Measurements from ENCODE around the gene ACTR2.

Gene ACTR2

GRCh38 chr2:65277791-65278483 is 50.3 kb downstream of the ACTR2 start:
- in situ Hi-C loops (cut with MboI; ENCODE audit: low sequenced_read_pairs), result no loop called here

DNA sequence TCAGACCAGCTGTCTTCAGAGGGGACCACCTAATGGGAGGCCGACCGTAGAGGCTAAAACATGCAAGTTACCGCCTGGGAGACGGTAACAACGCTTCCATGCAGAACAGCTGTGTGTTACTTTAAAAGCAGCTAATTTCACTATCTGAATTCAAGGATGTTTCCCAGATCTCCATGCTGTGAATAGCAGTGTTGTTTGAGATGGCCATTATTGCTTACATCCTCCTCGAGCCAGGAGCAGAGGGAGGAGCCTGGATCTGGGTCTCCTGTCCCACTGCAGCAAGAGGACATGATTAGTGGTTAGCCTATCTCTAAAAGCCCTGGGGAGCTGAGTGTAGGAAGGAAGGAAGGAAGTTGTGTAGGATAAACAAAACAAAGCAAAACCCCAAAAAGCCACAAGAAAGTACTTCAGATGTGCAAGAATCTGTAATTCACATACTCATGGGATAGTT is 50.9 kb downstream of the ACTR2 start:
- in situ Hi-C loops (cut with MboI; ENCODE audit: low sequenced_read_pairs), result no loop called here

GRCh38 chr2:65279756-65280155 is 52.1 kb downstream of the ACTR2 start:
- in situ Hi-C loops (cut with MboI; ENCODE audit: low sequenced_read_pairs), result no loop called here

GRCh38 chr2:65281627-65282351 is 54.2 kb downstream of the ACTR2 start:
- in situ Hi-C loops (cut with MboI; ENCODE audit: low sequenced_read_pairs), result no loop called here

DNA sequence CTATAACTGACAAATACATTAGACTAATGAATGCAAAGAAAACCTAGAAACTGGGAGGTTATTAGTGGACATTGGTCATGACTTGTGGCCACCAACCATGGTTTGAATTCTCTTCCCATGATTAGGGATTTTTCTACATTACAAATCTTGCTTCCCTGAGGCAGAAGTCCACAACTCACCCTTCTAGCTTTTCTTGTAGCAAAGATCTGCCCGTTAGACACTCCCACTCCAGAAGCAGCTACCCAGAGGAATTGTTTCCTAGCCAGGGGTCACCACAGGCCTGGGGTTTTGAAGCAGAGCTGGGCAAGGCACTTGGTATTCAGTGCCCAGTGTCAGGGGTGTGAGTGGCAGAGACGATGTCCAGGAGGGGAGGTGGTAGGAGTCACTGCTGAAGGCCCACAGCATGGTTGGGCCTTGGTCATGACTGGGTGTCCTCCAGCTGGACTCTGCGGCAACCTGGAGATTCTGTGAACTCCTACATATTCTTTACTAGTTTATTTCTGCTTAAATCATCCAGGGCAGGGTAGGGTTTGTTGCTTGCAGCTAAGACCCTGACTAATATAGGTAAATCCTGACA is 54.9 kb downstream of the ACTR2 start:
- in situ Hi-C loops (cut with MboI; ENCODE audit: low sequenced_read_pairs), result no loop called here

GRCh38 chr2:65287364-65287763 is 59.7 kb downstream of the ACTR2 start:
- in situ Hi-C loops (cut with MboI; ENCODE audit: low sequenced_read_pairs), result no loop called here

DNA sequence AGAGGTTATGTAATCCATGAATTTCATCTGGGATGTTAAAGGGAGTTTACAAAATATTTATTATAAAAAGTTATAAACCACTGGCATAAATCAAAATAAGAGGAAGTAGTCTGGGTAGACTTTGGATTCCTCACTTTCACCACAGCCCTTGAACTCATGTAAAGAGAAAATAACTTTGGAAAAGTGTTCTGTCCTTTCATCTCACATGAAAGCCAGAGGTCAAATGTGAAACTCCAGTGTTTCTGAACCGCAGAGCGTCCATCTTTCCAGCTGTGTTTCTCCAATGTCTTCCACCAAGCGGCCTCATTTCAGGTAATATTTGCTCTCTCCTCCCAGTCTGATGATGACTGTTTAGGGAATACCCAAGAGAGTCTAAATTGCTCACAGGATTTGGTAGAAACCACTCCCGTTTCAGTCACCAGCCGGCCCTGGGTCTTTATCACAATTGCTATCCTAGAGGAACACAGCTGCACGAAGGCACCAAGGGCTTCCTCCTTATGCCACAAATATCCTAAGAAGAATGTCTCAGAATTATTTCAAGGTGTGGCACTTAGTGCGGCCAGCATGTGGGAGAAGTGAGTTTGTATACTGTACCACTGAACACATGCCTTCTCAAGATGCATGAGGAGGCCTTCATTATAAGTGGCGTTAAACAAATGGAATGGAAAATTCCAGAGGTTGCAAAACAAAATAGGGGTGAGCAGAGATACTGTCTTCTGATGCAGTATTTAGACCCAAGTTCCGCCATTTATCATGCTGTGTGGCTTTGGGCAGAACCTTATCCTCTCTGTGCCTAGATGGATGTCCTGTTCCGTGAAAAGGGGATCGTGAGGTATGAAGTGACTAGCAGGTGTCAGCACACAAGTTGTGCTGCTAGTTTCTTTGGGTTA is 63.8 kb downstream of the ACTR2 start:
- in situ Hi-C loops (cut with MboI; ENCODE audit: low sequenced_read_pairs), result no loop called here

GRCh38 chr2:65292106-65292400 is 64.4 kb downstream of the ACTR2 start:
- in situ Hi-C loops (cut with MboI; ENCODE audit: low sequenced_read_pairs), result no loop called here

DNA sequence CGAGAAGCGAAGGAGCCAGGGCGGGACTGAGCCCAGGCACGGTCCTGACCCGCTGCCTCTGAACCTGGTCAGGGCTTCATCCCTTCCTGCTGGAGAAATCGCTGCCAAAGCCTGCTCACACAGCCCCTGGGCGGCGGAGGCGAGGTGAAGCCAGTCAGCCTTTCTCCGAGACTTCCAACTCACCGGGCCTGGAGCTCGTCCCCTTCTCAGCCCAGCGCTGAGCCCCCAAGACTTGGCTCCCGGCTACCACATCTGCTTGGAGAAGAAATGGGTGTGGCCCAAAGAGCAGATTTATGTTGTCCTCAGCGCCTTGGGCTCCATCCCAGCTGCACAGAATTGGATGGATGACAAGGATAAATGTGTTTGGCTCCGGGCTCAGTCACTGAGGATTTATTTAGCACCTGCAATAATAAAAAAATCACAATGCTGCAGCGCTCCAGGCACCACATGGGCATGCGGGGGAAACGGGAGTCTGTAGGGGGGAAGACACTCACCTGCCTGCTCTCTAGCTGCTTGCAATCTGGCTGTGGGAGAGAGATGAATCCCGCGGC is 64.9 kb downstream of the ACTR2 start:
- in situ Hi-C loops (cut with MboI; ENCODE audit: low sequenced_read_pairs), result no loop called here

DNA sequence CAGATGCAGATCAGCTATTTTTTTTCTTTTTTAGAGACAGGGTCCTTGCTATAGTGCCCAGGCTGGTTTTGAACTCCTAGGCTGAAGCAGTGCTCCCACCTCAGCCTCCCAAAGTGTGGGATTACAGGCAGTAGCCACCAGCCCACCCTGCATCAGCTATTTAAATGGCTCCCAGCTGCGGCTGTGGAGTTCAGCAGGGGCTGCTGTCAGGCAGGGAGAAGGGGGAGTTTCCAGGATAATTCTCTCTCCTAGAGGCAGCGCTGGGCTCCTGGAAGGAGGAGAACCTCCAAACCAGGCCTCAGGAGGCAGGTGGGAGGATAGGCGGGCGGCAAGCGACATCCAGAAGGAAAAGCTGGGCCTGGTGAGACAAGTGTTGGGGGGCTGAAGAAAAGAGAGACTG is 65.7 kb downstream of the ACTR2 start:
- in situ Hi-C loops (cut with MboI; ENCODE audit: low sequenced_read_pairs), result no loop called here

GRCh38 chr2:65294136-65294535 is 66.5 kb downstream of the ACTR2 start:
- in situ Hi-C loops (cut with MboI; ENCODE audit: low sequenced_read_pairs), result no loop called here

- in situ Hi-C loops (cut with MboI; ENCODE audit: low sequenced_read_pairs), result no loop called here
Measured at GRCh38 chr2:65294701-65295100, 67.1 kb downstream of the ACTR2 start.

DNA sequence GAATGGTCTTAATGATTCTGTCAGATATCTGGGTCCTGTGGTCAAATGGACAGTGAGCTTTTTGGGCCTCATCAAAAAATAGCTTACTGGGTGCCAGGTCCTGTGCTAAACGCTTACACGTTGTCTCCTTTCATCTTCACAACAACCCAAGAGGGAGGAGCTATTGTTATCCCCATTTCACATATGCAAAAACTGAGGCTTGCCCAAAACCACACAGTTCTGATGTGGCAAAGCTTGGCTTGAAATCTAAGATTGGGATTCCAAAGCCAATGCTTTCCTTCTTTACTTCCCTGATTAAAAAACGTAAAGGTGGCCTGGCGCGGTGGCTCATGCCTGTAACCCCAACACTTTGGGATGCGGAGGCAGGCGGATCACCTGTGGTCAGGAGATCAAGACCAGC is 69.3 kb downstream of the ACTR2 start:
- in situ Hi-C loops (cut with MboI; ENCODE audit: low sequenced_read_pairs), result no loop called here

DNA sequence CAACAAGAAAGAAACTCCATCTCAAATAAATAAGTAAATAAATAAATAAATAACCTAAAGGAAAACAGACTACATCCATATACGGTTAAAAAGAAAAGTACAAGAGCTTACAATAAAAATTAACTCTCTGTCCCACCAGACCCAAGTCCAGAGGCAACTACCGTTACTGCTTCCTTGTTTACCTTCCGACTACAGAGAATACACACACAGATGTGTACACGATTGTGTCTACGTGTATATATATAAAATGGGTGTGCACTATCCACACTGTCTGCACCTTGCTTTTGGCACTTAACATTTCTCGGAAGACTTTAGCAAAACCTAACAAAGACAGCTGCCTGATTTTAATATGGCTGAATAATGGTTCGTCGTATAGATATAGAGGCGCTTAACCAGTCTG is 69.9 kb downstream of the ACTR2 start:
- in situ Hi-C loops (cut with MboI; ENCODE audit: low sequenced_read_pairs), result no loop called here

GRCh38 chr2:65298089-65298488 is 70.5 kb downstream of the ACTR2 start:
- in situ Hi-C loops (cut with MboI; ENCODE audit: low sequenced_read_pairs), result no loop called here

- in situ Hi-C loops (cut with MboI; ENCODE audit: low sequenced_read_pairs), result no loop called here
Measured at GRCh38 chr2:65299246-65299645, 71.6 kb downstream of the ACTR2 start.

DNA sequence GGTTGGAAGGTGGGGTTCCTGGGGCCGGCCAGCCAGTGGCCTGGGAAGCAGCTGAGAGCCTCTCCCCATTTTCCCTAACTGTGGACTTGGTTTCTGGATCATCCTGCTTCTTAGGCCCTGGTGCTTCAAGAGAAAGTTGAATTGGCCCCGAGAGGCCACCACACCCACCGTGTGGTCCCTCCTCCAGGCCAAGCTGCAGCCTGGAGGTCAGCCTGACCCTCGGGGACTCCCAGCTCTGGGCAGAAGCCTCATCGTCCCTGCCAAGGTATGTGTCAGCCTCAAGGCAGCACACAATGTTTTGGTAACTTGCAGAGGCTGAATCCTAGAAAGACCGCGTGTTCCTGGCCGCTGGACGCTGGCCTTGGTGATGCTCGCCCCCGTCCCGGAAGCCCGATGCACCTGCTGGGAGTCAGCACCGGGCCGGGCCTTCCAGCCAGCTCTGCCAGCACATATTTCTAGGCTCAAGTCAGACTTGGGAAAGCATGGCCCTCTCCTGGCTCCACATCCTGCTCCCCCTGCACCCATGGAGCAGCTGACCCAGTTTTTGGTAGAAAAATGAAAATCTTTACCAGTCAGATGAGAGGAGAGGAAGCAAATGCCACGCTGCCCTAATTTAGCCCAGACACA is 72.6 kb downstream of the ACTR2 start:
- in situ Hi-C loops (cut with MboI; ENCODE audit: low sequenced_read_pairs), result no loop called here

DNA sequence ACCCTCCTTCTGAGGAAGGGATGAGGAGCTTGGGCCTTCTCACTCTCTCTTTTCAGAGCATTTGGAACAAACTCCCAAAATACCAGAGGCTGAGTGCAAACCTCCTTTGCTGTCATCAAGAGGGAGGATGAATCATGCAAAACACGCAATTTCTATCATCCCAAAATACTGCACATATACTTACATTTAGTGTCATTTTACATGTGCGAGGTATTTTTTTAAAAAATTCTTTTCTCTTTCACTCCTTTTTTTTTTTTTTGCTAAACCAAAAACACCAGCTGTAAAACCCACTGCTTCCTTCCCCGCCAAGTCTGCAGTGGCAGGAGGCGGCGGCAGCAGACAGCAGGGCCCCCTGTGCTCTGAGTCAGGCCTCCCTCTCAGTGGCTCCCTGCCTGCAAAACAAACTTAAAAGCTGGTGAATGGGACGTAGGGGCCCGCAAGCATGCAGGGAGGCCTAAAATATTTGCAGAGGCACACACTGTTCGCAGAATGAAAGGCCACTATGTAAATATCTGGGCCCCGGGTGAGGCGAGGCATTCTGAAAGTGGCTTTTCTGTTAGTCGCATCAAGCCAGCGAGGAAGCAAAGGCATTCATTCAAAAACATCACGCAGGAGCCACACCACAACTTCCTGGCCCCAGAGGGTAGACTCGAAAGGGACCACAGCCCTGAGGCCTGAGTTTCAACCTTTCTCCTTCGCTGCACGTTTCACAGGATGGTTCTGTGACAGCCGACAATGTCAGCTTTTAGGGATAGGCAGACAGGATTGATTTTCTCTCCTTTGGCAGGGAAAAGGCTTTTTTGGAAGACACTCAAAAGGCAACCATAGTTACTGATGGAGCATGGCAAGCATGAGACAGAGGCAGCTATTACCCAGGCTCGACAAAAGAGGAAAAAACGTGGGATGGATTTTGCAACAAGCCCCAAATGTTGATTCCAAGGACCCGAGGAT is 73.4 kb downstream of the ACTR2 start:
- in situ Hi-C loops (cut with MboI; ENCODE audit: low sequenced_read_pairs), result no loop called here

- in situ Hi-C loops (cut with MboI; ENCODE audit: low sequenced_read_pairs), result no loop called here
Measured at GRCh38 chr2:65305934-65306333, 78.3 kb downstream of the ACTR2 start.

DNA sequence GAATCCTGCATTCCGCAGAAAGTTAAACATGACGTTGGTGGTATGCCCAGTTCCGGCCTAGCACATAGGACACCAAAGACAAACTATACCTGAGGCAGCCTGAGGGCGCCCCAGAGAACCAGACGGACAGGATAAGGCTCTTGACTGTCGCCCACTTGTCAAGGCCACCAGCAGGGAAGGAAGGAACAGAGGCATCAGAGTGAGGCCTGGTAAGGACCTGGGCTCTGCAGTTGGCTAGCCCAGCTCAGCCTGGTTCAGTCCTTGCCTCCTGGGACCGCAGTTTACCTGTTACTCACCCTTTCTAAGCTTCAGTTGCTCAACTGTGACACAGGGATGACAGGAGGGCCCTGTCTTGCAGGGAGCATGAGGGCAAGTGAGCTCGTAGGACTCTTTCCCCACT is 82.1 kb downstream of the ACTR2 start:
- in situ Hi-C loops (cut with MboI; ENCODE audit: low sequenced_read_pairs), result no loop called here

Measured in HL-60/S4 (cell line).